G401.6 (cell line): ENCODE results near the gene SERGEF.

Experiments used
- FAIRE-seq: peaks from 2 replicates; lab custom pipeline; 2012; peaks lifted over from hg19 to GRCh38; lab: Jason Lieb, UNC

The SERGEF gene

DNA sequence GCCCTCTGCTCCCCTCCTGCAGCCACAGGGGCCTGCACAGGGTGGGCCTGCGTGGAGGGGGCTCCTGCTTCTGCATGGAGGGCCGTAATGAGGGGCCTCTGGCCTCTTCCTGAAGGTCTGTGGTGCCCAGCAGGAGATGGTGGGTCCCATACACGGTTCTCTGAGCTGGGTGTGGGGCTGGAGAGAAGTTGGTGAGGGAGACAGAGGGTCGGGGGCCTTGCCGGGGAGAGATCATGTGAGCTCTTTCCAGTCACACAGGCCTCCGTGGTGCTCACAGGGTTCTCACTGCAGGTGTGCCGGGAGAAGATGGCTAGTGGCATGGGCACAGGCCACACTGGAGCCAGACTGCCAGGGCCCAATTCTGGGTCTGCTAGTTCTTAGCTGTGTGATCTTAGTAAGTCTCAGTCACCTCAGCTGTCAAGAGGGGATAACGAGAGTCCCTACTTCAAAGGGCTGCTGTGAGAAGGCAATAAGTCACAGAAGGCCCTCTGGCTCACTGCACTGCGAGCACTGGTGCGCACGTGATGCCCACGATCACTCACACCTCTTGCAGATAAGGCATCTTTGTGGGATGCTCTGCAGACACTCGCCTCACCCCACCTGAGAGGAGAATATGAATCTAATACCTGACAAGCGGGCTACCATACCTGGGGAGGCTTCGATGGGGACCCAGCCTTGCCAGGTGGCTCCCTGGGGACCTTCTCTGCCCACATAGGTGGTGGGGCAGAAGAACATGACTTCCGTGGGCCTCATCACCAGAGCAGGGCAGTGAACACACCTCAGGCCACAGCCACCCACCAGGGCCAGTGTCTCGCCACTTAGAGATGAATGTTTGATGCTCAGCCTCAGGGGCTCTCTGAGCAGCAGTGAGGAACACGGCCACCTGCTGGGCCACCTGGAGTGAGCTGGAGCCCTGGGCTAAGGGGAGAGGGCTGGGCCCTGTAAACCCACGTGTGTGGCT lies 263.8 kb downstream of the SERGEF start:
- FAIRE-seq = no peak

GRCh38 chr11:17748044-17748443 lies 264.8 kb downstream of the SERGEF start:
- FAIRE-seq = no peak

- no peak for FAIRE-seq
These were observed 265.5 kb downstream of the SERGEF start for GRCh38 chr11:17747131-17747955.

- no peak for FAIRE-seq
These were observed 266.8 kb downstream of the SERGEF start for GRCh38 chr11:17746096-17746495.

DNA sequence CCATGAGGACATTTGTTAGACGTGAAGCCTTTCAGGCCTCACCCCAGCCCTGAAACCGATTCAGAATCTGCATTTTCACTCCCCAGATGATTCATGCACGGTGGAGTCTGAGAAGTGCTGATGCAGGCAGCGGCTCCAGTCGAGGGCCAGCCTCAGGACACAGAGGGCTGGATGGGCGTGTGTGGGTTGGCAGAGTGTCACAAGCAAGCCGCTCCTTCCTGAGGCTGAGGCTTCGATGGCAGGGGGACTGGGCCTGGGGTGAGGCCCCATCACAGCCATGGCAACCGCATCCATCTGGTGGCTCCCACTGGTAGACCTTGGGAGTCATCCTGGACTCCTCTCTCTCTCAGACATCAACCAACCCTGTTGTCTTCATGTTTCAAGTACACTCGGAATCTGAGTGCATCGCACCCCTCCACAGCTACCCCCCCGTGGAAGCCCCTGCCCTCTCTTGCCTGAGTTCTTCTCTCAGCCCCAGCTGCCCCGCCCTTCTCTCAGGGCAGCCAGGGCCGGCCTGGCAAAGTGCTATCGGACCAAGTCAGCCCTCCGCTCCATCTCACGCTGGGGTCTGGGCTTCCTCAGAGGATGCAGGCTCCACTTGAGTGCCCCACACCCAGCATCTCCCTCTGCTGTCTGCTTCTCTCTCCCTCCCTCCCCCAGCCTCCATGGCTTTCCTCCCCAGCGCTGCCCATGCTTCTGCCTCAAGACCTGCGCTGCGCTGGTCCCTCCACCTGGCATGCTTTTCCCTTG lies 267.6 kb downstream of the SERGEF start:
- FAIRE-seq = no peak

- no peak for FAIRE-seq
These were observed 268.5 kb downstream of the SERGEF start for GRCh38 chr11:17744151-17744940.

DNA sequence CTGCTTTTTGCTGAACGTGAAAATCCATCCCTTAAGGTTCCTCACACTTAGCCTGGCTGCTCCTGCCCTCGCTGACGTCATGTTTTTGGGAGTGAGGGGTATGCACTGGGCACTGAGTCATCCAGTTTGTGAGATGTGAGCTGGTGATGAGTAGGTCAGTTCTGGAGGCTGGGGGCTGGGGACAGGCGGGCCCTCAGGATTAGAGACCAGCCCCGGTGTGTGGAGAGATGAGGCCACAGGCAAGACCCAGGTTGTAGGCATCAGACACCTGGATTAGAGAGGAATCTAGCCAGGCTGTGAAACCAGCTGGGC lies 269.1 kb downstream of the SERGEF start:
- no peak for FAIRE-seq

DNA sequence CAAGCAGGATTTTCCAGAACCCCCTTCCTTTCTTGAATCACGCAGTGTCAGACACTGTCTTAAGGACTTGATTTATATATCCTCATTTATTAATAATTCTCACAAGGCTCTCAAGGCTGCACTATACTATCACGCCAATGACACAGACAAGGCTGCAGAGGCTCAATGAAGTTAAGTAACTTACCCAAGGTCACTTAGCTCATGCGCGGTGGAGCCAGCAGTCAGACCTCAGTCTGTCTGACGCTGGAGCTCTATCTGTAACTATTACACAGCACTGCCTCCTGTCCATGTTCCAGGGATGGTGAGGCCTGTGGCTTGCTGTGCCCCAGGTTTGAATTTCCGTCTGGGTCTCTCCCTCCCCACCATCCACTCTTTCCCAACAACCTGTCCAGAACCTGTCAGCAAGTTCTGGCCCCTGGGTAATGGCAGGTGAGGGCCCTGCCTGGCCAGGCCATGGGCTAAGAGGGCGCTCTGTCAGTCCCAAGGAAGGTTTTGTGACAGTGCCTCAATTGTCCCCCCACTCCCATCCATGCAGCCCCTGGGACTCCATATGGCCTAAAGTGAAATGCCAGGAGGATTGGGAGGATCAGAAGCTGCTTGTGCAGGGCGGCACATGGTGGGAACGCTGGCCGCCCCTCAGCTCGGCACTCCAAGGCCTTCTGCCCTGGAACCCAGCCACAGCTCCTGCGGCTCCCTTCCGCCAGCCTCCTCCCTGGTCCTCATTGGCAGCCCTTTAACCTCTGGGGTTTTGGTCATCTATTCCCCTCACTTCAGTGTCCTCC lies 269.6 kb downstream of the SERGEF start:
- FAIRE-seq = no peak

GRCh38 chr11:17742019-17742418 lies 270.8 kb downstream of the SERGEF start:
- no peak for FAIRE-seq

- FAIRE-seq = no peak
These were observed 271.4 kb downstream of the SERGEF start for GRCh38 chr11:17741487-17741886.

GRCh38 chr11:17740649-17741235 lies 272.1 kb downstream of the SERGEF start:
- no peak for FAIRE-seq

DNA sequence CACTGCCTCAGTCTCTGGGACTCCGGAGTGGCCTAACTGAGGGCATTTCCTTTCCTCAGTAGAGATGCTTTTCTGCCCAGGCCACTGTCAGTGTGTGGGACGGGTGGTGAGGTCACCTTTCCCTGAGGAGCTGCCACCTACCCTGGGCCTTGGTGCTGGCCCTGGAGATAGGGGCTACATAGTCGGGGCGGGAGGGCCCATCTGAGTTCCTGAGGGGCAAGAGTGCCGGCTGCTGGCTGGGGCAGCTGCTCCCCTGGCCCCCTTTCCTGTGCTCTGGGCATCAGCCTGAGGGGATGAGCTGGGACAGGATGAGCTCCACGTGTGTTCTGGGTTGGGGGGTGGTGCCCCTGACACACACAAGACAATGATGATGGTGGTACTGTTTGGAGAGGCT lies 272.9 kb downstream of the SERGEF start:
- FAIRE-seq = no peak

- no peak for FAIRE-seq
These were observed 274.5 kb downstream of the SERGEF start for GRCh38 chr11:17738151-17738973.
